GM21723 (cell line): ENCODE measurements around the gene SAP30BP.
"Not testable (repeated sequence)": the region's sequence is repeated elsewhere in the genome, so short reads cannot be mapped to it uniquely, and the experiment has no call there.

ENCODE experiments used
- ATAC-seq: cut with Tn5 transposase; IDR thresholded peaks from one replicate; pipeline ENCODE4 v1.9.1; 2021; ENCODE audit warnings: mild to moderate bottlenecking, moderate library complexity; ENCODE audit not compliant: unreplicated experiment

Gene SAP30BP

DNA sequence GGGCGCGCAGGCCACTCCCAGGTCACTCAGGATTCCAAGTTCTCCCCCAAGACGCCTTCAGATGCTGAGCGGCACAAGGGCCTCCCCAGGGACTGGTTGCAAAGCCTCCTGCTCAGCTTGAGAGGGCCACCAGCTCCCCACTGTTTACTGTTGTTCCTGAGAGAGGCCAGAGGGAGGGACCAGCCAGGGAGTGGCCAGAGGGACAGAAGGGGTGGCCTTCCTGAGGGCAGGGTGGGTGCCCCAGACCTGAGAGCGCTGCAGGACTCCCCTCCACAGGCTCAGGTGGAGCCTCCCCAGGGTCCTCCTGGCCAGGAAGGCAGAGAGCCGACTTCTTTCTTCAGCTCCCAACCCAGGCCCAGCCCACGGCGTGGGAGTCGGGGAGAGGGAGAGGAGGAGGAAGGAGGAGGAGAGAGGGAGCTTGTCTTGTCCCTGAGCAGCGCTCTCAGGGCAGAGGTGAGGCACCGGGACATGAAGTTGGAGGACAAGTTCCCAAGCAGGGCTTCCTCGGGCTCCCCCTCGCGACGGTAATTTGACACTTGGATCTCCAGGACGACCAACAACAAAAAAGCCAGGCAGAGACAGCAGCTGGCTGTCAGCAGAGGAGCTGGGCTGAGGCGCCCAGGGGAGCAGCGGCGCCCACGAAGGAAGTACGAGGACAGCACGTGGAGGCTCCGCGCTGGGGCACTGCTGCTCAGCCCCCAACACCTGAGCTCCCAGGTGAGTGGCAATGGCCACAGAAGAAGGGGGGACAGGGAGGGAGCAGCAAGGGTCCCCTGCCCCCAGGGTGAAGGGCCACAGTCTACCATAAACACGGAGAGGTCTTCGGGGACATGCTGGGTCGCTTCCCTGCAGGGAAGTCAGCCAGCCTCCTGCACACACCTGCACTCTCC lies 33.4 kb upstream of the SAP30BP start:
- no peak for ATAC-seq

DNA sequence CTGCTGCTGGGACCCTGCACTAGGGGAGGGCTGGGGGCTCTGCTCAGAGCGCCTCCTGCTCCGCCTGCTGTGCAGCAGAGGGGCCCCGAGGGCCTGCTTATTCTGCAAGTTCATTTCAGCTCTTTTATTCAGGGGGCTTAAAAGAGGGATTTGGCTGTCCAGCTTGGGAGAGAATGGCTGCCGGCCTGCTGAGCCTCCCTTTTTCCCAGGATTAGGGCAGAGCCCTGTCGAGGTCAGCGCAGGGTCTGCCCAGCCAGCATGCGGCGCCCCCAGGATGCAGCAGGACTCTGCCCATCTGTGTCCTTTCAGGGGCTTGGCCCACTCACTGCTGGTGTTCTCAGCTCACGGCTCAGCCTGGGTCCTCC lies 32.8 kb upstream of the SAP30BP start:
- no peak for ATAC-seq

DNA sequence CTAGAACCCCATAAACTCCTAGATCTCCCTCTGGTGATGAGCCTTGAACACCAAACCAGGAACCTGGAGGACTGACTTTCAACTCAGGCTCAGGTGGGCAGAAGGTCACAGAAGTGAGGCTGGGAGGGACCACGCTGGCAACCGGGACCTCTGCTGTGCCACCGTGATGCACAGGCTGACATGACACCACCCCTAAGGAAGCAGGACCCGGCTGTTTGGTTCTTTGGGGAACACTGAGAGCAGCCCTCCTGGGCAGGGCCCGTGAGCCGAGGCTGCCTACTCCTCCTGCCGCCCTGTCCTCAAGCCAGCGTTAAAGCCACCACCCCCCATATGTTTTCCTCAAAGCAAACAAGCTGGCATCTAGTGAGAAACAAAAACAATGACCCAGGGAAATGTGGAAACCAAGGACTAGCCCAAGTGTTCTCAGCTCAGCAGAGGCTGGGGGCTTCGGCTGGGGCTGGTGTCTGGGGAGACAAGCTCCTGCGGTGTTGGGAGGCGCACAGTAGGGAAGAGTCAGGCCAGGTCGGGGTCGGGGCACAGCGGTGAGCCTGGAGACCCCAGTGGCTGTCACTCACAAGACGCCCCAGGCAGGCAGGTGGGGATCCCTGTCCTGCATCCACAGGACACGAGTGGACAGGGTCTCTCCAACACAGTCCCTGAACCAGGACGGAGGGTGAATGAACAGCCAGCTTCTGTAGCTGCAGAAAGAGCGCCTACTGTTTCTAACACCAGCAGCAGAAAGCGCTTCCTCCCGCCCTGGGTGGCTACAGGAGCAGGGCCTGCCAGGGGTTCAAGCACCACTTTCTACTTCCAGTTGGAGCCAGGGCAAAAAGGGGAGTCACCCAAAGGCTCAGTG lies 32.2 kb upstream of the SAP30BP start:
- no peak for ATAC-seq

DNA sequence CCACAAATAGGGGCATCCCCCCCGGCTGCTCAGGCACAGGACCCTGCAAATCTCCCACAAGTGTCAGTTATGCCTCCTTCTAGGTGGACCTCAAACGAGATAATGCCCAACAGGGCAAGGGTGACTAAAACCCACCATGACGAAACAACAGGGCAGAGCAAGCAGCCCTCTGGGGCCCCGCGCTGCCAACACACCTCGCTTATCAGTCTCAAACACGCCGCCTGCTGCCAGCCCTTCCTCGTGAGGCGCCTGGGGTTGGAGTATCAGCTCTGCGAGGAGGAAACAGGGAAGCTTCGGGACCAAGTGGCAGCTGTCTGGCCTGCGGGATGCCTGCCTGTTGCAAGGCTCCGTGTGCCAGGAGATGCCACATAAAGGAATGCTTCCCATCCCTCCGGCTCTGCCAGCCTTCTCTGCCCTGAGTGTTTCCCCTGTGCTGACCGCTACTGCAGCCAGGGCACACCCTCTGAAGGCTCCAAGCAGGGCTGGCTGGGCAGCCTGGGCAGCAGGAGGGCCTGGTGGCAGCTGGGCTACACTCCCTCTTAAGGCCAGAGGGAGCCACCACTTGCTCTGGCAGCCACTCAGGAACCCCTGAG lies 31.4 kb upstream of the SAP30BP start:
- ATAC-seq = no peak

DNA sequence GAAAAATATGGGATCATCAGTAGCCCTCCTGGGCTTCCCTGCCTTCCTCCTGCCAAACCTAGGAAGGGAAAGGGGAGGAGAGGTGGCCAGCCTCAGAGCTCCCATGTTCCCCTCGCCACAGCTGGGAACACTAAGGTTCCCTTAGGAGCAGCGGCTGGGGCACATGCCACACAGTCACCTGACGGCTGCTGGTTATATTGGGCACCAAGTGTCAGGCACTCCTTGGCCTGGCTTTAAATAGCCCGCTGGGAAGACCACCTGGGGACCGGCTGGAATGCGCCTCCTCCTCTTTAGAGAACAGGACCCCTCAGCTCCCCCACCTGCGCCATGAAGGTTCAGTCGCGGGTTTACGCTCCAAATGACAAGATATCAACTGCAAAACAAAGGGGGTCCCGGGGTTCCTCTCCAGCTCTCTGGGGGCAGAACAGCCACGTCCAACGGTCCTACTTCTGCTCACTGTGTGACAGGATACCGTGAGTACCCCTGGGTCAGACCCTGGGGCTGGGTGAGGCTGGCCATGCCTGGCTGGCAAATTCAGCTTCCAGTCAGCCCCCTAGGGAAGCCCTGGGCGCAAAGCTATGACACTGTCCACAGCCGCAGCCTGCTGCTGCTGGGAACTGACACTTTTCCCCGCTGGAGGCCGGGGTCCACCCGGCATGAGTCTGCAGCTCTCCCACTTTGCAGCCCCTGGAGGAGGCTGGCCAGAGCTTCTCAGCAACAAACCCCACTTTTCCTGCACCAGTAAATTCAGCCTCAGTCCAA lies 30.6 kb upstream of the SAP30BP start:
- no peak for ATAC-seq

DNA sequence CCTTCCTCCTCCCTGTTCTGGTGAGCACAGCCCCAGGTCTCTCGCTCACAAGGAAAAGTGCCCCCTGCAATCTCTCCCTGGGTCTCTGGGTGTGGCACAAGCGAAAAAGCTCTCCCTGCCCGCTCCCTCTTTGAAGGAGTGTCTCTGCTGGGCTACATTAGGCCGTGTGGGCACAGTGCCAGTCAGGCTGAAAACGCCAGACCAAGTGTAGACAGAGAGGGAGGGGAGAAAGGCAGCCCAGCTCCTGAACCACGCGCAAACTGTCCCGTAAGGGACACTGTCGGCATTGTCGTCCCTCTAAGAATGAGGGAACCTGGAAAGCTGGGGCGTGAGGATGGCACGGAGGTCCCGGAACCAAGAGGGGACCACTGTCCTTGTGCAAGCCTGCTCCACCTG lies 30.0 kb upstream of the SAP30BP start:
- ATAC-seq = no peak

DNA sequence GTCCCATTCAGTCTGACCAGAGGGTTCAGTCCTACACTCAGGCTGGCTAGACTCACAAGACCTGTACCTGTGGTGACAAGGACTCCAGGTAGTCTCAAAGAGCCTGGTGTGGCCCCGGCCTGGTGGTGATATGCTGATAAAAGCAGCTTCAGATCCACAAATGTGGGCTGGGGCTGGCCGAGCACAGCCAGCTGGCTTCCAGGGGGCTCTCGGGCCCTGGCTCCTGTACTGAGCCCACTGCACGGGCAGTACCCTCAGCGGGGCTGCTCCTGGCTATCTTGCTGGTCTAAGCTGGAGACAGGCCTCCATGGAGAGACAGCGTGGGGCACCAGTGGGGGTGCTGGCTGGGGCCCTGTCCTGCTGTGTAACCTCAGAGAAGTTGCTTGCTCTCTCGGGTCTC lies 29.6 kb upstream of the SAP30BP start:
- ATAC-seq = no peak

DNA sequence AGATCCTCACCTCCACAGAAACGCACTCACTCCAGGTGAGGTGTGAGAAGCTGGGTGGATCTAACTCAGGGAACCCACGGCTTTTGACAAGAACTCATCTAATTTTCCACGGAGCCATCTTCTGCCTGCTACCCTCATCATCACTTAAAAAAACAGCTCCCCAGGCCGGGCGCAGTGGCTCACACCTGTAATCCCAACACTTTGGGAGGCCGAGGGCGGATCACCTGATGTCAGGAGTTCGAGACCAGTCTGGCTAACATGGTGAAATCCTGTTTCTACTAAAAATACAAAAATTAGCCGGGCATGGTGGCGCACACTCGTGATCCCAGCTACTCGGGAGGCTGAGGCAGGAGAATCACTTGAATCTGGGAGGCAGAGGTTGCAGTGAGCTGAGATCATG lies 29.1 kb upstream of the SAP30BP start:
- not testable (repeated sequence) for ATAC-seq

DNA sequence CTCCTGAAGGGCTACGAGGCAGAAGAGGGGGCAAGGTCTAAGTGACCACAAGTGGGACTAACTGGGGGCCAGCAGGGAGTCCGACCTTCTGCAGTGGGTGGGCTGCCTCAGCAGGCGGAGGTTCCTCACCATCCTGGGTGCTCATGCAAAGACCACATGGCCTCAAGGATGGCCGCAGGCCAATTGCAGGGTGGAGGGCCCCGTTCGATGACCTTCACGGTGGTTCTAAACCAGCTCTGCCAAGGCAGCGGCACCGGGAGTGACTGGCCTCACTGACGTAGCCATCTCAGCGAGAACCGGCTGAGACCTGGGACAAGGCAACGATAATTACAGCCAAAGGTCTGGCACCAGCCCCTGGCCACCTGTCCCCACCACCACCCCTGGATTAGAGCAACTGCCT lies 28.2 kb upstream of the SAP30BP start:
- ATAC-seq = no peak

DNA sequence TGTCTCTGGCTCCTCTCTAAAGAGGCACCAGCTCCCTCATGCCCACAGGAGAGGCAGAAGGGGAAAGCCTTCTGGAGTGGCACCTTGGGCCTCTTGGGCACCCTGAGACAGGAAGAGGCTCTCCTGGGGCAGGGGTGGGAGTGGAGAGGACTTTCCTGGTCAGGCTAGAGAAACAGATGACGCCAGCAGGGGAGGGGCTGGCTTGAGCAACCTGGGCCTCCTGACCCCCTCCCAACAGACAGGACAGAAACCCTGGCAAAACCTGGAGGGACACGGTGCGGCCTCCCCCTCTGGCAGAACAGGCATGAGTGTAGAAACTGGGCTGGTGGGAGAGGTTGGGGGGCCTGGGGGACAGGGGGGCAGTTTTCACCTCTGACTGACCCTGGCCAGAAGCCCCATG lies 27.8 kb upstream of the SAP30BP start:
- ATAC-seq = no peak

DNA sequence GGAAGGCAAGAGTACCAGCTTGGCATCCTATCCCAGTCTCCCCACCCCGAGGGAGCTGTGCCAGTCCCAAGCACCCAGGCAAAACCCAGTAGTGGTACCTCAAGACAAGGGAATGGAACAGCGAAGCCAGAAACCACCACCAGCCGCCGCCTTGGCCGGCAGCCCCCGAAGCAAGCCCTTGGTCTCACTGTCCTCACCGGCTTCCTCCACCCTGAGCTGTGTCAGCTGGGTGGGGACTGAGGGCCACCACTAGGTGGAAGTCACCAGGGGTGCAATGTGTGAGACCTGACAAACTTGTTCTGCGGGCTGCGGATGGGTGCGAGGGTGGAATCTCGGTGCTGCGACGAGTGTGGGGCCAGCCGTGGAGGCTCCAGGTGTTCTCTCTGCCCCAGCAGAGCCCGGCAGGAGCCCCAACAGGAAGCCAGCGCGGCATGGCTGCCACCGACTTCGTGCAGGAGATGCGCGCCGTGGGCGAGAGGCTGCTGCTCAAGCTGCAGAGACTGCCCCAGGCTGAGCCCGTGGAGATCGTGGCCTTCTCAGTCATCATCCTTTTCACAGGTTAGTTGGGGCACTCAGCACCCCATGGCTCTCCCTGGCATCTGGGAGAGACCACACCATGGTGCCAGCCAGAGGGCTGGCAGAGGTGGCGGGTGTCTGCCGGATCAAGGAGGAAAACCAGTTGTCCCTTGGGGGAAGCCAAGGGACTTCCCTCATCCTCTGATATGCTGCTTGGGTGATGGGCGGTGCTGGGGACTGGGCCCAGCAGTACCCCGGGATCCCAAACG lies 27.2 kb upstream of the SAP30BP start:
- ATAC-seq = no peak

DNA sequence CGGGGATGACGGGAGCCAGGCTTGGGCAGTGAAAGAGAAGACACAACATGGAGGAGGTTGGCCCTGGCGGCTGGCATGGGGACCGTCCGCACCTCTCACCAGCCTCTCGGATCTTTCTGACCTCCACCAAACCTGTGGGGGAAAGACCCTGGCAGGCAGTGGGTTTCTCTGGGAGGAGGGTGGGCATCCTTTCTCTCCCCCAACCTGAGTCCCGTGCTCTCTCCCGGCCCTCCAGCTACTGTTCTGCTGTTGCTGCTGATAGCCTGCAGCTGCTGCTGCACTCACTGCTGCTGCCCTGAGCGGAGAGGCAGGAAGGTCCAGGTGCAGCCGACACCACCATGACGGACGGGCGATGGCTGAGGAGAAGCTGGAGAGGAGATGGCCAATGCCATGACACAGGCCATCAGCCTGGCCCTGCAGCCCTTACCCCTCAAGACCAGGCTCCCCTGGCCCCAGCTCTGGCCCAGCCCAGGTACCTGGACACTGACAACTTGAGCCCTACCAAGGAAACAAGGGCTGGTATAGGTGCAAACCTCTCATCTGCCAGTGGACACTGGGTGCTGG lies 26.5 kb upstream of the SAP30BP start:
- no peak for ATAC-seq

DNA sequence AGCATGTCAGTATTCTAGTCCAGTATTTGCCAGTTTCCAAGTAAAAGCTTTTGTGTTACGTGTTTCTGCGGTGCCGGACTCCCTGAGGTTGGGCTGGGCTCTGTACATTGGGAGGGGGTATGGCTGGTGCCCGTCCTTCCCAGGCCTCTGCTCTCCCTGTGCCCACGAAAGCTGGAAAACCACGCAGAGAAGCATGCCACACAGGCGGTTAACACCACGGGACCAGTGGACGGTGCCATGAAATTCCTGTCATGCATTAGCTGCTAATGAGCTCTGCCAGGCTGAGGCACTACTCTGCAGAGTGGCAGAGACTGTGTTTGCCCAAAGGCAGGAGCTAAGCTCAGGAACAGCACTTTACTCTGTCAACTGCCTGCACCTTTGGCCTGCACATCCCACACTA lies 25.8 kb upstream of the SAP30BP start:
- no peak for ATAC-seq

DNA sequence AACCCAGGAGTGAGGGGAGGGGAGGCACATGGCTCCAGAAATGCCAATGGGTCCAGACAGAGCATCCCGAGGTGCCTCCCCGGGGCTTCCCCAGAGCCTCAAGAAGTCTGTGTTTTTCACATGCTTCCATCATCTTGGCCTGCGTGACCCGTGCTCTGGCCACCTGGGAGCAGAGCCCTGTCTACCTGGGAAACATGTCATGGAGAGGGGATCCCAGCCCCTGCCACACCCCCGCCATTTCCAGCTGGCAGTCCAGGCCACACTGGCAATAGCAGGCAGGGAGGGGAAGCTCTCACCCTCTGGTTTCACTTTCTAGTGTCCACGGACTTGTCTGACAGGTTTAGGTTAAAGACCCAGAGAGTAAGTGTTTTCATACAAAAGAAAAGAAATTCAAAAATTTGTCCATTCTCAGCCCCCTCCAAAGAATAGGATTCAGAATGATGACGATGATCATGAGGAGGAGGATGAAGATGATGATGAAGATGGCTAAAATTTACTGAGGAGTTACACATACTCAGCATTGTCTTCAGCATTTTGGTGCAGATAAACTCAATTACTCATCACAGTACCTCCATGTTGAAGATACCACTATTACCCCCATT lies 24.9 kb upstream of the SAP30BP start:
- no peak for ATAC-seq

DNA sequence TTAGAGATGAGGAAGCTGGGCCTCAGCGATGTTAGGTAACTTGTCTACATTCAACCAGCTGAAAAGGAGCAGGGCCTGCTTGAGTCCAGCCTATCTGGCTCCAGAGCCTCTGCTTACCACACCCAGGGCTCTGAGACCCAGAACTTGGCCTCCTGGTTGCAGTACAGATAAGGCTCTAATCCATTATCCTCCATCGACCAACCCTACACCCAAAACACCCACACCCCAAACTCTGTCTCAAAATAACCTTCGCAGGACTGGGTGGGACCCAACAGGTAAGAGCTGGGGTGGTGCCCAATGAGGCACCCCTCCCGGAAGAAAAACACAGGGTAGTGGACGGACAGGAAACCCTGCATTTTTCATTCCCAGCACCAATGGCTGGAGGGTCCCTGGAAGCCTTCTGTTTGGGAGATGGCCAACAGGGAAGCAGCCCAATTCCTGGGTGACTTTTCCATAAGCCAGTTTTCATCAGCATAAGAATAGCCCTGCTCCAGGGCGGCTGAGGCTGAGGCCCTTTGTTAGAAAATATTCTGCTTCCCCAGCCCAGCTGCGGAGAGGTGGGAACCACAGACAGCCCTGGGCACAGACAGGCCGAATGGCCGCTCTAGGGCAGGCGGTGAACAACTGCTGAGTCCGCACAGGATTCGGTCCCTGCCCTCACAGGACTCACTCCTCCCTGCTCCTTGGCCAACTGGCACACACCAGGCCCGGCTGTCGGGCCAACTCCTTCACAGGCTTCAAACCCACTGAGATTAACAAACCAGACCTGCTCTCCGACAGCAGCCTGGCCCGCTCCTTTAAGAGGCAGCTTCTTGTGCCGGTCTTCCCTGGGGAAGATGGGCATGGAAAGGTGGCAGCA lies 24.1 kb upstream of the SAP30BP start:
- ATAC-seq = no peak

DNA sequence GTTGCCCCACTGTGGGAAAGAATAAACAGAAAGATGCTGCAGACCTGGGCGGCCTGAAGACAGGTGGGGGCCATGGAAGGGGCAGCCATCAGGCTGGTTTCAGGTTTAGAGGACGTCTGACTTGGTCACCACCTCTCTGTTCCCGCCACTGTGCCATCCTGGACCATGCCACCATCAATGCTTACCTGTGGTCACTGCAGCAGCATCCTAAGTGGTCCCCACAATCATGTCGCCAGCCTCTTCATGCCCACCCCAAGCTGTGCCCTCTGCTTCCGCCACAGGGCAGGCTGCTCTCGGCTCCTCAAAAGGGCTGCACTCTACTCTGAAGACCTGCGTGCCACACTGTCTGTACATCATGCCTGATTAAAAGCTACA lies 23.5 kb upstream of the SAP30BP start:
- no peak for ATAC-seq

DNA sequence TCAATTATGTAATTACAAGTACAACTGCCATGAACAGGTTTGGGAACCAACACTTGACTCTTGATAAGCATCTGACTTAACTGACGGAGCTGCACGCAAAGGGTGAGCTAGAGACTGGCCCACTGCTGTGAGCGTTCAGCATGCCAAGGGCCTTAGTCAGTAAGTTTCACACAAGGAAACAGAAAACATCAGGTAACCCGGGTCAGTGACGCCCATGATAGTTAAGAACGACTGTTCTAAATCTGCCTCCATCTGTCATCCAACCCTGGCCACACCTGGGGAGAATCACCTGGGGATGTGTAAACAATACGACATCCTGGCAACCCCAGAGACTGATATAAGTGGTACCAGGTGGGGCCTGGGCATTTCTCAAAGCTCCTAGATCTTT lies 21.6 kb upstream of the SAP30BP start:
- no peak for ATAC-seq

DNA sequence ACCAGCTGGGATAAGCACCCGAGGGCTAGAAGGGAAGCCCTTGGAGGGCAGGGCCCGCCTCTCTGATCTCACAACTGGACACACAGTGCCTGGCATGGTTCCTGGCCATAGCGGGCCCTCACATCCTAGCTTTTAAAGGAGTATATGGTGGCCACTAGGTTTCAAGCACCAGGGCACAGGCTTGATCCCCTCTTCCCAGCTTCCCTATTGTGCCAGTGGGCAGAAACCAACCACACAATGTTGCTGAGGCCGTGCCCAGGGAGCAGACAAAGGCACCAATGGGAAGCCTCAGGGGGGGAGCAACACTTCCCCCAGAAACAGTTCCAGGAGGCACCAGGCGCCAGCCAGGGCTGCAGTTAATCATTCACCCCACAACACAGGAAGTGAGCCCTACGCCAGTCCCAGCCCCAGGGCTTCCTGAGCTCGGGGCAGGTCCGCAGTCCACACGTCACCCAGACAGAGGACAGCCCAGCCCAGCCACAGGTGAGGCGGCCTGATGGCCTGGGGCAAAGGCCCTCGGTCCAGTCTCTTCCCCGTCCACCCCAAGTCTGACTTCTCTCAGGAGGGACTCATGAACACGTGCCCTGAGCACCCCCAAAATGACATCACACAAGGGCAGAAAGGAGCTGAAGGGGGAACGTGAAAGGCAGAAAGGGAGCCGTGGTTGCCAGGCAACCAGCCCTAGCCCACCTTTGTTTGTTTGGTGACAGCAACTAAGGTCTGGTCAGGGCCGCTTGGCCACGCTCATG lies 21.1 kb upstream of the SAP30BP start:
- no peak for ATAC-seq
